HEK293T (cell line): ENCODE measurements around the gene CHRNB4.

Source experiments
- CTCF ChIA-PET: fragments of 350-600 bp; formaldehyde crosslinking; extraction: SDS; loops from one replicate; lab custom pipeline; 2021; ENCODE audit warnings: antibody characterized with exemption, inconsistent platforms; lab: Yijun Ruan, JAX
- POLR2A ChIA-PET: fragments of 350-600 bp; formaldehyde crosslinking; extraction: SDS; loops from one replicate; lab custom pipeline; 2020; ENCODE audit warnings: antibody characterized with exemption, inconsistent platforms; lab: Yijun Ruan, JAX
- DNase-seq: peaks from one replicate; pipeline ENCODE4 v3.0.0; 2012; ENCODE audit warnings: mixed read lengths; ENCODE audit errors: extremely low spot score
- ARNT ChIP-seq: fragments of 450-650 bp; IDR thresholded peaks from 2 replicates; pipeline ENCODE4 v1.6.1; 2017; ENCODE audit warnings: mild to moderate bottlenecking
- BHLHE40 ChIP-seq: fragments of 450-650 bp; IDR thresholded peaks from 2 replicates; pipeline ENCODE4 v1.6.1; 2016; ENCODE audit warnings: mild to moderate bottlenecking, moderate library complexity, borderline replicate concordance
- CTBP1 ChIP-seq: fragments of 450-650 bp; IDR thresholded peaks from 2 replicates; pipeline ENCODE4 v1.6.1; 2016; ENCODE audit warnings: borderline replicate concordance
- ELF4 ChIP-seq: fragments of 450-650 bp; IDR thresholded peaks from 2 replicates; pipeline ENCODE4 v1.6.1; 2017; ENCODE audit warnings: antibody characterized with exemption
- FOXA1 ChIP-seq: fragments of 450-650 bp; IDR thresholded peaks from 2 replicates; pipeline ENCODE4 v1.6.1; 2016; ENCODE audit warnings: mild to moderate bottlenecking
- FOXK2 ChIP-seq: fragments of 450-650 bp; IDR thresholded peaks from 2 replicates; pipeline ENCODE4 v1.6.1; 2016; ENCODE audit warnings: mild to moderate bottlenecking
- FOXM1 ChIP-seq: fragments of 450-650 bp; IDR thresholded peaks from 2 replicates; pipeline ENCODE4 v1.6.1; 2017; ENCODE audit warnings: mild to moderate bottlenecking, borderline replicate concordance
- HDGF ChIP-seq: fragments of 450-650 bp; IDR thresholded peaks from 2 replicates; pipeline ENCODE4 v1.6.1; 2017; ENCODE audit warnings: antibody characterized with exemption, borderline replicate concordance
- L3MBTL2 ChIP-seq: fragments of 450-650 bp; conservative IDR thresholded peaks from 2 replicates; pipeline ENCODE4 v1.6.1; 2016; ENCODE audit warnings: mild to moderate bottlenecking
- LEF1 ChIP-seq: fragments of 450-650 bp; IDR thresholded peaks from 2 replicates; pipeline ENCODE4 v1.6.1; 2017; ENCODE audit warnings: mild to moderate bottlenecking, borderline replicate concordance
- NFRKB ChIP-seq: fragments of 450-650 bp; IDR thresholded peaks from 2 replicates; pipeline ENCODE4 v1.6.1; 2016; ENCODE audit warnings: mild to moderate bottlenecking, moderate library complexity
- SP1 ChIP-seq: fragments of 450-650 bp; IDR thresholded peaks from 2 replicates; pipeline ENCODE4 v1.6.1; 2017
- SUZ12 ChIP-seq: fragments of 450-650 bp; IDR thresholded peaks from 2 replicates; pipeline ENCODE4 v1.6.1; 2016; ENCODE audit warnings: mild to moderate bottlenecking
- TARDBP ChIP-seq: fragments of 450-650 bp; IDR thresholded peaks from 2 replicates; pipeline ENCODE4 v1.6.1; 2016
- ZNF384 ChIP-seq: fragments of 450-650 bp; IDR thresholded peaks from 2 replicates; pipeline ENCODE4 v1.6.1; 2016
- TF ChIP-seq, protein P1 (sequence below): fragments of 450-650 bp; IDR thresholded peaks from 2 replicates; pipeline ENCODE4 v1.6.1; 2016

Gene CHRNB4

DNA sequence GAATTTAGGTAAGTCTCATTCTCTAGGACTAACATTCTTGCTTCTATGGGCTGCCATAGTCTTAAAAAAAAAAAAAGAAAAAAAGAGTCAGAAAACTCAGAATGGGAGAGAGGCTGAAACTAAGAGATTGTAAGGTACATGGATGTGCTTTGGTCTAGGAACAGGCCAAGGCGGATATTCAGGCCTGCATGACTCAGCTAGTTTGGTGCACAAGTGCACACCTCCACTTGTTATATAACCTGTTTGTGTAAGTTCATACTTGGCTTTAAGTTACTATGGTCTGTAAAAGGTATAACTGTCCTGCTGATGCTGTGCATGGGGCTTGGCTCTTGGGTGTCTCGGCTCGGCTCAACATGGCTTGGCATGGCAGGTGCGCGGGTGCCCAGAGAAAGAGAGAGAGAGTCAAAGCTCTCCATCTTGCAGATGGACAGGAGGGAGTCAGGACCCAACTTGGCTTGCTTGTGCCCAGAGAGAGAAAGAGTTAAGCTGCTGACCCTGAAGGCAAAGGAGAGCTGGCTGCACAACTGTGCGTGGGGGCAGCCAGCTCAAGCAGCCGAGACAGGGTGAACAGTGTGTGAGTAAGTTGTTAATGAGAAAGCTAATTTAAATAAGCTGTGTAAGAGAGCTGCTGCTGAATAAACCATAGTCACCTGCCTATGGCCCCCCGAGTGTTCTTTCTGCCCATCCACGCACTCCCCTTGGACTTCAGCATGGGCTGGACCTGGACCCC is 31.4 kb upstream of the CHRNB4 start:
- ChIA-PET POLR2A (interaction anchor here (0.8 to 1.3 kb wide), 2 partner anchors 107 to 132 kb away, joined by 3 to 4 read pairs; partner anchors contain the start of genes CHRNA5 and PSMA4), CTCF (interaction anchor here (0.7 to 1.4 kb wide), 2 partner anchors 9 kb away, joined by 3 read pairs; no protein-coding TSS in a partner anchor)
- no peak for TF ChIP-seq ELF4
- DNase-seq, result no peak

DNA sequence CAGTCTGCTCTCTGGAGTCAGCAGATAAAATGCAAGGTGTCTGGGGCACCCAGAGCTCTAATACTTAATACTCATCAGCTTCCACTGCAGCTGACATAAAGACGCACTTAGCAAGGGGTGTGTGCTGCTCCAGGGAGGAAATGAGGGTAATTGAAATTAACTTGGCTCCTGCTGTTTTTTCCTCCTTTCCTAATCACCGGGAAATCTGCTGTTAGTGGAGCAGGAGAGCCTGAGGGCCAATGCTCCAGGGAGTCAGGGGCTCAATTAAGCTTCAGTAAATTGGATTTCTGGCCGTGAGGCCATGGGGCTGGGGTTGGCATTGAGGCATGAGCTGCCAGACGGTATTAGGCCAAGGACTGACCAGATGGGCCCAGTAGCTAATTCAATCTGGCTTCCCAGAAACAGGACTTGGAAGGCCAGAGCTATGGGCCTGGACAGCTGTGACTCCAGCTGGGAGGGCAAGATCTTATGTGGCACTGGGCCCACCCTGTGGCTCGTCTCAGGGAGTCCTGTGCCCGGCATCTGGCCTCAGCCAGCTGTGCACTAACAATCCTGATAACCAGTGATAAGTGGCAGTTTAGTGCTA is 30.7 kb upstream of the CHRNB4 start:
- TF ChIP-seq FOXA1 (no peak), FOXK2 (no peak)
- ChIA-PET POLR2A (interaction anchor here (0.8 to 1.3 kb wide), 2 partner anchors 106 to 131 kb away, joined by 3 to 4 read pairs; partner anchors contain the start of genes CHRNA5 and PSMA4), CTCF (interaction anchor here (0.7 to 1.4 kb wide), 2 partner anchors 8 to 10 kb away, joined by 3 read pairs; no protein-coding TSS in a partner anchor)
- DNase-seq, result no peak

DNA sequence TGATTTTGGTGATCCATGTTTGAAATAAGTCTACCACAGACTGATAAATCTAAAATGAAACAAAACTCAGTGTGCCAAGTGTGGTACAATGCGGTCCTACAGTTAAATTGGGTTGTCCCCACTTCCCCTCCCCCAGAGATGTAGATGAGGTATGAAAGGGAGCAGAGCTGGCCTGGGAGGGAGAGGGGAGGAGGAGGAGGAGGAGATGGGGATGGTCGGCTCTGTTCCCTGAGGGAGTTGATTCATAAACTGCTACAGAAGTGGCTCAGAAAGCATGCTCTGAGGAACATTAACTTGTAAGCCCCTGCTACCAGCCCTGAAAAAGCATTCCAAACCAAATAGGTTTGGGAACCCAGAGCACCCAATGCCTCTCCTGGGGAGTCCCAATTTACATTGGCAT is 28.0 kb upstream of the CHRNB4 start:
- TF ChIP-seq ARNT, result no peak
- no peak for TF ChIP-seq TARDBP
- no peak for TF ChIP-seq CTBP1
- TF ChIP-seq, protein P1, sequence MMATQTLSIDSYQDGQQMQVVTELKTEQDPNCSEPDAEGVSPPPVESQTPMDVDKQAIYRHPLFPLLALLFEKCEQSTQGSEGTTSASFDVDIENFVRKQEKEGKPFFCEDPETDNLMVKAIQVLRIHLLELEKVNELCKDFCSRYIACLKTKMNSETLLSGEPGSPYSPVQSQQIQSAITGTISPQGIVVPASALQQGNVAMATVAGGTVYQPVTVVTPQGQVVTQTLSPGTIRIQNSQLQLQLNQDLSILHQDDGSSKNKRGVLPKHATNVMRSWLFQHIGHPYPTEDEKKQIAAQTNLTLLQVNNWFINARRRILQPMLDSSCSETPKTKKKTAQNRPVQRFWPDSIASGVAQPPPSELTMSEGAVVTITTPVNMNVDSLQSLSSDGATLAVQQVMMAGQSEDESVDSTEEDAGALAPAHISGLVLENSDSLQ, result no peak
- no peak for TF ChIP-seq FOXM1
- no peak for TF ChIP-seq LEF1
- POLR2A ChIA-PET, result no interaction called here
- DNase-seq, result no peak
- CTCF ChIA-PET, result no interaction called here

DNA sequence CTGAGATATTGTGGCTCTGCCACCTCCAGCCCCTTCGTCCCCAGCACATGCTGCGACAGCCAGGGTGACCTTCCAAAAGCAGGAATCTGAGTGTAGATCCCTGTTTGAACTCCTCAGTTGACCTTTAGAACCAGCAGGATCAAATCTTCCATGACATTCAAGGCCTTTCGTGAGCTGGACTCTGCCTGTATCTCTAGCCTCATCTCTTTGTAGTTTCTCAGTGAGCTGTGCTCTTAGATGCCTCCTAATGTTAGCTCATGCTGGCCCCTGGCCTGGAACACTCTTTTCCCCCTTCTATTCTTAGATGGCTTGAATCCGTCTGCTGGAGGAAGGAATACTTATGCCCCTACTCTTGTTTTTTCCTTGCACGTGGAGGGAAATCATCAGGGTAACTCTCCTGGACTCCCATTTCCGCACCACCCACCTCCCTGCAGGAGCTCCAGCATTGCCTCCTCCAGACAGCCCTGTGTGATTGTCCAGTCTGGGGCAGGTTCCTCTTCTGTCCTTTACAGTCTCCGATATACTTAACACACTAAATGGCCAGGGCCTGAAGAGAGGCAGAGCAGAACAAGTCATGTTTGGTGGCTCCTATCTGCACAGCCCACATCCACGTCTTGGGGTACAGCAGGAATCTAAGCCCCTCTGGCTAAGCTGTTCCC is 26.7 kb upstream of the CHRNB4 start:
- no peak for TF ChIP-seq SUZ12
- no peak for TF ChIP-seq FOXM1
- TF ChIP-seq BHLHE40, result no peak
- TF ChIP-seq SP1, result no peak
- no peak for TF ChIP-seq FOXA1
- TF ChIP-seq HDGF, result no peak
- no peak for TF ChIP-seq TARDBP
- ChIA-PET CTCF (interaction anchor here (0.6 kb wide), 2 partner anchors 44 to 258 kb away, joined by 3 to 6 read pairs; no protein-coding TSS in a partner anchor), POLR2A (no interaction called here)
- no peak for DNase-seq

DNA sequence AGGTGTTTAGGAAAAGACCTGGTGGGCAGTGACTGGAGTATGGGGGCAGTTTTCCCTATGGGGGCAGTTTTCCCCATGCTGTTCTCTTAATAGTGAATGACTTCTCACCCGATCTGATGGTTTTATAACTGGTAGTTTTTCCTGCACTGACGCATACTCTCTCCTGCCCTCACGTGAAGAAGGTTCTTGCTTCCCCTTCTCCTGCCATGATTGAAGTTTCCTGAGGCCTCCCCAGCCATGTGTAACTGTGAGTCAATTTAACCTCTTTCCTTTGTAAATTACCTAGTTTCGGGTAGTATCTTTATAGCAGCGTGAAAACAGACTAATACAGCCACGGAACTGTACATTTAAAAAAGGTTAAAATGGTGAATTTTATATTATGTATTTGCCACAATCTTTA is 25.0 kb upstream of the CHRNB4 start:
- CTCF ChIA-PET, result interaction anchor here (0.7 kb wide), 1 partner anchor 12 kb away, joined by 3 read pairs; no protein-coding TSS in a partner anchor
- POLR2A ChIA-PET, result no interaction called here
- DNase-seq, result no peak
- TF ChIP-seq ZNF384 (no peak), FOXK2 (no peak), TARDBP (no peak), LEF1 (no peak), CTBP1 (no peak), ARNT (no peak), FOXM1 (no peak)

DNA sequence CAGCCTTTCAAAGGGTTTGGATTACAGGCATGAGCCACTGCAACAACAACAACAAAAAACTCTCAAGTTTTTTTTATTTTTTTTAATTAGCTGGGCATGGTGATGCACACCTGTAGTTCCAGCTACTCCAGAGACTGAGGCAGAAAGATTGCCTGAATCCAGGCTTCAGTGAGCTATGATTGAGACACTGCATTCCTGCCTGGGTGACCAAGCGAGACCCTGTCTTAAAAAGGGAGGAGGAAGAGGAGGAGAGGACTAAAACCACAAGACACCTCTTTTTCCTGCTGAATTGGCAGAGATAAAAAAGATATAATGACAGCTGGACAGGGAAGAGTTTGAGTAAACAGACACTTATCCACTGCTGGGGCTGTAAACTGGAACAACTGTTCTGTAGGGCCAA is 22.7 kb upstream of the CHRNB4 start:
- TF ChIP-seq ZNF384, result no peak
- no peak for TF ChIP-seq L3MBTL2
- TF ChIP-seq HDGF, result no peak
- TF ChIP-seq ARNT, result no peak
- TF ChIP-seq ELF4, result no peak
- no peak for TF ChIP-seq FOXM1
- no peak for TF ChIP-seq TARDBP
- TF ChIP-seq SUZ12, result no peak
- TF ChIP-seq SP1, result no peak
- TF ChIP-seq CTBP1, result no peak
- TF ChIP-seq NFRKB, result no peak
- TF ChIP-seq FOXK2, result no peak
- TF ChIP-seq FOXA1, result no peak
- no peak for TF ChIP-seq BHLHE40
- no peak for TF ChIP-seq LEF1
- TF ChIP-seq, protein P1, result no peak
- no peak for DNase-seq
- ChIA-PET POLR2A (no interaction called here), CTCF (interaction anchor here (0.7 to 1.6 kb wide), 2 partner anchors 9 to 25 kb away, joined by 3 to 5 read pairs; no protein-coding TSS in a partner anchor)

DNA sequence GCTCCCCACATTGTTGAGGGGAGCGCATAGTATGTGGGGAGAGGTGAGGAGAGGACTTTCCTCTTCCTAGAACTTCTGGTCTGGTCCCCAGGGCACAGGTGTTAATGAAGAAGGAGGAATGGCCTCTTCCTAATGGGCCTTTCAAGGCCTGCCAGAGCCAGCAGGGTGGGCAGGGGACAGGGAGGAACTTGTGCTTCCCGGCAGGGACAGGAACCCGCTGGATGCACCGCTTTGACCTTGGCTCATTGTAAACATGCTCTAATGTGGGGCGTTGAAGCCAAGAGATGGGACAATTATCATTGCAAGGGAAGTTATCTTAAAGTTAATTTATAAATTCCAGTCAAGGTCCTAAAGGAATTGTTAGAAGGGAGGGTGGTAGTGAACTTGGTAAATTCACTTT is 21.0 kb upstream of the CHRNB4 start:
- no peak for DNase-seq
- ChIA-PET POLR2A (no interaction called here), CTCF (no interaction called here)
- no peak for TF ChIP-seq L3MBTL2
